GM21360 (cell line): ENCODE results near the gene SLC35G1.

Source experiments
- ATAC-seq: cut with Tn5 transposase; IDR thresholded peaks from one replicate; pipeline ENCODE4 v1.9.1; 2021; ENCODE audit warnings: mild to moderate bottlenecking, moderate library complexity; ENCODE audit not compliant: unreplicated experiment

The SLC35G1 gene

GRCh38 chr10:93893646-93894515 is at the start of gene SLC35G1:
TSS of gene SLC35G1 (plus strand) at chr10:93893978. CDS start at chr10:93894034, 56 bp downstream.
- peak; percentile 91 for ATAC-seq

GRCh38 chr10:93844979-93845626 is 48.7 kb upstream of the SLC35G1 start:
- no peak for ATAC-seq

GRCh38 chr10:93849593-93849992 is 44.2 kb upstream of the SLC35G1 start:
- no peak for ATAC-seq

- no peak for ATAC-seq
These were observed 43.5 kb upstream of the SLC35G1 start for GRCh38 chr10:93850031-93851015.

- peak; percentile 55 for ATAC-seq
These were observed 42.6 kb upstream of the SLC35G1 start for GRCh38 chr10:93851169-93851568.

- no peak for ATAC-seq
These were observed 41.2 kb upstream of the SLC35G1 start for GRCh38 chr10:93852476-93853095.

- no peak for ATAC-seq
These were observed 38.8 kb upstream of the SLC35G1 start for GRCh38 chr10:93854975-93855374.

- no peak for ATAC-seq
These were observed 37.2 kb upstream of the SLC35G1 start for GRCh38 chr10:93856349-93857145.

- ATAC-seq = no peak
These were observed 34.6 kb upstream of the SLC35G1 start for GRCh38 chr10:93859049-93859655.

- ATAC-seq = no peak
These were observed 32.0 kb upstream of the SLC35G1 start for GRCh38 chr10:93861825-93862224.

- ATAC-seq = no peak
These were observed 27.9 kb upstream of the SLC35G1 start for GRCh38 chr10:93865794-93866425.

GRCh38 chr10:93867525-93867924 is 26.3 kb upstream of the SLC35G1 start:
- ATAC-seq = no peak

GRCh38 chr10:93871671-93872204 is 22.0 kb upstream of the SLC35G1 start:
- ATAC-seq = no peak

- ATAC-seq = no peak
These were observed 21.2 kb upstream of the SLC35G1 start for GRCh38 chr10:93872375-93873158.

GRCh38 chr10:93873420-93874115 is 20.2 kb upstream of the SLC35G1 start:
- ATAC-seq = no peak

GRCh38 chr10:93874309-93875031 is 19.3 kb upstream of the SLC35G1 start:
- no peak for ATAC-seq

- no peak for ATAC-seq
These were observed 18.8 kb upstream of the SLC35G1 start for GRCh38 chr10:93875032-93875358.
